Tibial nerve (tissue), 4 donors: ENCODE results near the gene NQO1.
"Not testable (repeated sequence)": the region's sequence is repeated elsewhere in the genome, so short reads cannot be mapped to it uniquely, and the experiment has no call there.

Source experiments
- CTCF ChIP-seq, 5 experiments: fragments of 200-600 bp in 3 of 5; fragments of 450-650 bp in 2 of 5; sonication (generic) in 3 of 5; IDR thresholded peaks; one replicate each; pipeline ENCODE4 v1.5.1; 2016 to 2019; ENCODE audit warnings: antibody characterized with exemption in 5 of 5, mild to moderate bottlenecking in 3 of 5, moderate library complexity in 2 of 5
- EP300 ChIP-seq, 2 donors: sonication (generic); formaldehyde crosslinking; IDR thresholded peaks; one replicate each; pipeline ENCODE4 v1.6.1; 2017; ENCODE audit warnings: antibody characterized with exemption in 2 of 2, mild to moderate bottlenecking in 1 of 2

DNA sequence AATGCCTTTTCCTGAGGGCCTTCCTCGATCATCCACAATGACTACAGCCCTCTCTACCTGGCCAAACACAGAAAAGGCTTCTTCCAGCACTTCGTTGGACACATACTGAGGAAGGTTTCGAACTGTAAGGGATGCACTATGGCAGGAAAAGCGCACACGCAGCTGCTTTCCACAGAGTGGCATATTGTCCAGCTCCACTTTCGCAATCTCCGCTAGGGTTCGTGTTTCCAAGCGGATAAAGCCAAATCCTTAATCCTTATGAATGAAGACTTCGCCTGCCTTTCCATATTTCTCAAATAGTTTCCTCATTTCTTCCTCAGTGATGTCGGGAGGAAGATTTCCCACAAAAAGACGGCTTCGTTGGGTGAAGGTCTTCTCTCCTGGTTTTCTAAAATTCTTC, 31.0 kb upstream of the NQO1 start:
- TF ChIP-seq CTCF, EP300 (IDR thresholded peaks at IDR 0.05): not testable (repeated sequence)
